ENCODE data around the gene GALR2. TPM values are rescaled to one million over a fixed set of nuclear protein-coding genes. Genes with fewer than 3 reads are reported as not detected.

GALR2 gene
- total RNA-seq, 4 donors from 2014 or later: not detected

DNA sequence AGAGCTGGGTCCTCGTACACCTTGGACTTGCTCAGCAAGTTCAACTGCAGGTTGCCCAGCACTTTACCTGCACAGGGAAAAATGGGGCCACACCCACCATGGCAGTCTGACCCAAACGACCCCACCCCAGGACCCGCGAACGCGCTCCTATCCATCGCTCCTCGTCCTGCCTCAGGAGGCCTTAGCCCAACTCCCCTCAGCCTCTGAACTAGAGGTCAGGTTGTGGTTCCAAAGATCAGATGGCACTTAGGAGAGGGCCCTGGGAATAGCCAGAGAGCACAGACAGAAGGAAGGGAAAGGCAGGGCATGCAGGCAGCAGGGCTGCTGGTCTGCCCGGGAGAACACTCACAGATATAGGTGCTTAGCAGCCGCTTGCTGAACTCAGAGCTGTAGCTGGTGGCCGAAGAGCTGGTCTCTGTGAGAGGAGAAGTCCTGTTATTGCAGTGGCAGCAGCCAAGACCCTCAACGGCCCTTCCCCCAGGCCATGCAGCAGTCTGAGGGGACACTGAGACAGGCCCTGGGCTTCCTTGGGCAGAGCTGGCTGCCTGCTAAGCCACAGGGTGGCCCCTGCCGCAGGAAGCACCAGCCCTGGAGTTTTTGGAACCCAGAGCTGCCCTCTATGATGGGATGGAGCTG, 11.3 kb downstream of the GALR2 start:
- no peaks in the 10 kb centered on the region for H3K4me1 ChIP-seq
- intact Hi-C loops (cut with DNase I; ENCODE audit: low total_unique reads): no loop called here
- H3K27ac ChIP-seq: no peak overlapping the region
- DNase-seq: no peak
- no peaks in the 10 kb centered on the region for H3K9me3 ChIP-seq
- H3K27me3 ChIP-seq: no peaks in the 10 kb centered on the region
- H3K4me3 ChIP-seq: no peak overlapping the region
- no peak for TF ChIP-seq POLR2A (IDR thresholded peaks at IDR 0.05)
- TF ChIP-seq, protein P1, sequence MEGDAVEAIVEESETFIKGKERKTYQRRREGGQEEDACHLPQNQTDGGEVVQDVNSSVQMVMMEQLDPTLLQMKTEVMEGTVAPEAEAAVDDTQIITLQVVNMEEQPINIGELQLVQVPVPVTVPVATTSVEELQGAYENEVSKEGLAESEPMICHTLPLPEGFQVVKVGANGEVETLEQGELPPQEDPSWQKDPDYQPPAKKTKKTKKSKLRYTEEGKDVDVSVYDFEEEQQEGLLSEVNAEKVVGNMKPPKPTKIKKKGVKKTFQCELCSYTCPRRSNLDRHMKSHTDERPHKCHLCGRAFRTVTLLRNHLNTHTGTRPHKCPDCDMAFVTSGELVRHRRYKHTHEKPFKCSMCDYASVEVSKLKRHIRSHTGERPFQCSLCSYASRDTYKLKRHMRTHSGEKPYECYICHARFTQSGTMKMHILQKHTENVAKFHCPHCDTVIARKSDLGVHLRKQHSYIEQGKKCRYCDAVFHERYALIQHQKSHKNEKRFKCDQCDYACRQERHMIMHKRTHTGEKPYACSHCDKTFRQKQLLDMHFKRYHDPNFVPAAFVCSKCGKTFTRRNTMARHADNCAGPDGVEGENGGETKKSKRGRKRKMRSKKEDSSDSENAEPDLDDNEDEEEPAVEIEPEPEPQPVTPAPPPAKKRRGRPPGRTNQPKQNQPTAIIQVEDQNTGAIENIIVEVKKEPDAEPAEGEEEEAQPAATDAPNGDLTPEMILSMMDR (IDR thresholded peaks at IDR 0.05): no peak
- H3K36me3 ChIP-seq: no peaks in the 10 kb centered on the region

DNA sequence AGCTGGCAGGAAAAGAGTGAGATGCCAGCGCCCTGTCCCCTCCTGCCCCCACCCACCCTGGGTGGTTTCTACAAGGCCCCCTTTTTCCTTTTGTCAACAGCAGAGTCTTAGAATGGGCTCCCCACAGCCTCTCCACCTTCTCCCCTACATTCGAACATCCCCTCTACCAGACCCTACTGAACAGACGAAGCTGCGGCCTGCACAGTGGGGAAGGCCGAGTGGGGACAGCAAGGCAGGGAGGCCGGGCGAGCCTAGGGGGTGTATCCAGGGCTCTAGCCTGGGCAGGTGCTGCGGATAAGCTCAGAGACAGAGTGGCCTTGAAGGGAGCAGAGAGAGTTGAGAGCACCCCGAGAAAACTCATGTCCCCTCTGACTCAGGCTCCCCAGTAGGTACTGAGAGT, 11.8 kb downstream of the GALR2 start:
- no peak for TF ChIP-seq POLR2A (IDR thresholded peaks at IDR 0.05)
- TF ChIP-seq, protein P1 (IDR thresholded peaks at IDR 0.05): no peak
- Histone ChIP-seq H3K4me3 (no peak overlapping the region), H3K9me3 (no peaks in the 10 kb centered on the region), H3K4me1 (no peaks in the 10 kb centered on the region), H3K36me3 (no peaks in the 10 kb centered on the region), H3K27me3 (no peaks in the 10 kb centered on the region), H3K27ac (no peak overlapping the region)
- intact Hi-C loops (cut with DNase I; ENCODE audit: low total_unique reads): no loop called here
- DNase-seq: no peak

DNA sequence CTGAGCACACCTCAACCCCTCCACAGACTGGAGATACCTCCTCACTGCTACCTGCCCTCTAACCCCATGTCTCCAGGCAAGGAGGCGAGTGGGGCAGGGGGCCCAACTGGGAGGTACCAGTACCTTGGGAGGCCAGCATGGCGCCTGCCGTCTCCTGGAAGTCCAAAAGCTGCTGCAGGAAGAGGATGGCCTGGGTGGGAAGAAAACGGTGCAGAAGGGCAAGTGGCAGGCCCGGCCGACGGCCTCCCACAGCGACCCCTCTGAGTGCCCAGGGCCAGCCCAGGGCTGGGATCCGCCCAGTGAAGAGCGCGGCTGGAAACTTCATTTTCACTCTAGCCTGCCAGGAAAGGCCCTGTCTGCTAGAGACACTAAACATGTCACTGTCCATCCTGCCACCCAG, 12.9 kb downstream of the GALR2 start:
- H3K4me1 ChIP-seq: no peaks in the 10 kb centered on the region
- H3K27me3 ChIP-seq: no peaks in the 10 kb centered on the region
- no peak overlapping the region for H3K27ac ChIP-seq
- no peaks in the 10 kb centered on the region for H3K36me3 ChIP-seq
- TF ChIP-seq, protein P1 (IDR thresholded peaks at IDR 0.05): no peak
- no peak for TF ChIP-seq POLR2A (IDR thresholded peaks at IDR 0.05)
- H3K4me3 ChIP-seq: no peak overlapping the region
- H3K9me3 ChIP-seq: no peaks in the 10 kb centered on the region
- intact Hi-C loops (cut with DNase I; ENCODE audit: low total_unique reads): no loop called here
- DNase-seq: no peak

DNA sequence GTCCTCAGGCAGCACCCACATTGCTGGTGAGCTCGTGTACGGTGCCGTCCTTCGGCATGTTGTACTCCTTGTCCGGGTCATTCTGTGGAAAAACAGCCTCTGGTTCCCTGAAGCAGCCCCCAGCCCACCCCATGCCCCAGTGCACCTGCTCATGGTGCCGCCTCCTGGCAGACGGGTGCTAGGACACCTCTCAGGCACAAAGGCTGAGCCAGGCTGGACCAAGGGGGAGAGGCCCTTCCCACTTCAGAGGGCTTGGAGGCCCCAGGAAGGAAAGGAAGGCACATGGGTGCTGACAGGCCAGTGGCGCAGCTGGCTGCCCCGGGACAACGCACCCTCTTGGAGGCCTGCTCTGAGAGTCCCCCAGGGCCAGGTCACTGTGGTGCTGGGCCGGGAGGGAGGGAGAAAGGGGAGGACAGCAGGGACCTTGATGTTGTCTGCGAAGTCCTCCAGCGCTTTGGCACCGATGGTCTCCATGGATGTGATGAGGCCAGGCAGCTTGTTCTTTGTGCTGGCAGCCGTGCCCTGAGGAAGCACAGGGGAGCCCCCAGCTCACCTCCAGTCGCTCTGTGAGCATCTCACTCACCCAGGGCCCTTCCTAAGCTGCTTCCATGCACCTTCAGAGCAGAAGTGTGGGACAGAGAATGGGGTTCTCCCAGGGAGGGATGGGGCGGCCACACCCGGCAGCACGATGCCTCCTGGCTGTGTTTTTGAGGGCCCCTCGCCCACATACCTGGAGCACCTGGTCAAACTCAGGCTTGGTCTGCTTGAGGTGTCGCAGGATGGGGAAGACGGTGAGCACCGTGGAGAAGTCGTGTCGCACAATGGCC, 13.7 kb downstream of the GALR2 start:
- intact Hi-C loops (cut with DNase I; ENCODE audit: low total_unique reads): no loop called here
- DNase-seq: no peak
- no peaks in the 10 kb centered on the region for H3K27me3 ChIP-seq
- no peak overlapping the region for H3K27ac ChIP-seq
- TF ChIP-seq, protein P1 (IDR thresholded peaks at IDR 0.05): no peak
- TF ChIP-seq POLR2A (IDR thresholded peaks at IDR 0.05): no peak
- no peaks in the 10 kb centered on the region for H3K9me3 ChIP-seq
- no peaks in the 10 kb centered on the region for H3K4me1 ChIP-seq
- no peak overlapping the region for H3K4me3 ChIP-seq
- no peaks in the 10 kb centered on the region for H3K36me3 ChIP-seq

DNA sequence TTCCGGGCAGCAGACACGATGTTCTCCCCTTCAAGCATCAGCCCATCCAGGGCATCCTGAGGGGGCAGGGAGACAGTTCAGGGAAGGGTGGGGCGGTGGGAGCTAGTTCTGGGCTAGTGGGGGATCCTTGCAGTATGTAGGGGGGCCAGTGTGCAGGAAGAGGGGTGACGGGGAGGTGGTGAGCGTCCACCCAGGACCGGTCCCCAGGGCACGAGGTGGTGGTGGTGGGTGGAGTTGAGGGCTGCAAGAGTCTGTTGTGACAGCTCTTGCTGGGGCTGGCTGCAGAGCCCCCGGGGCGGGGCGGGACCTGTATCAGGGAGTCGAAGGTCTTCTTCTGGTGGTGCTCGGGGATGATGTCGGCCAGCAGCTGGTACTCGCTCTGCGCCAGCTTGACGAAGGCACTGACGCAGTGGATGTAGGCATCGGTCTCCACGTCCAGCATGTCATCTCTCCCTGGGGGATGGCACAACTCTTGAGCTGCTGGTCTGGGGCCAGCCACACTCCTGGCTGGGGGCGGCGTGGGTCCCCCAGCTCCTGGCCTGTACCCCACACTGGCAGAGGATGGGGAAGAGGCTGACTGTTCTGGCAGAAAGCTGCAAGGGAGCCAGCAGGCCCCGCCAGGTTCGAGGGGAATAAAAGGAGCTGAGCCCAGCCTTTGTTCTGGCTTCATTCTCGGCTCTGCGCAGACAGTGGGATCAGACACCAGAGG, 14.4 kb downstream of the GALR2 start:
- no peaks in the 10 kb centered on the region for H3K4me1 ChIP-seq
- H3K4me3 ChIP-seq: no peak overlapping the region
- no peaks in the 10 kb centered on the region for H3K27me3 ChIP-seq
- H3K36me3 ChIP-seq: no peaks in the 10 kb centered on the region
- H3K9me3 ChIP-seq: no peaks in the 10 kb centered on the region
- DNase-seq: no peak
- TF ChIP-seq, protein P1 (IDR thresholded peaks at IDR 0.05): no peak
- TF ChIP-seq POLR2A (IDR thresholded peaks at IDR 0.05): no peak
- H3K27ac ChIP-seq: no peak overlapping the region
- intact Hi-C loops (cut with DNase I; ENCODE audit: low total_unique reads): no loop called here

All from uterus (tissue), 4 donors.